WTC11 (cell line): Measurements from ENCODE around the gene RAPGEF1. TPM values are rescaled to one million over a fixed set of nuclear protein-coding genes. Genes with fewer than 3 reads are reported as not detected.

Source experiments
- ATAC-seq: fragments of 200-7000 bp; cut with Tn5 transposase; 2 replicates; pipeline ENCODE4 v1.10.0; 2021; ENCODE audit warnings: mild to moderate bottlenecking, moderate library complexity
- CTCF ChIA-PET: fragments of 300-600 bp; sonication (Branson Sonifier 250); formaldehyde crosslinking; loops from one replicate; lab custom pipeline; 2021; ENCODE audit warnings: antibody characterized with exemption; lab: Charles Lee
- POLR2A ChIA-PET: fragments of 350-600 bp; sonication (Branson Sonifier 250); formaldehyde crosslinking; loops from one replicate; lab custom pipeline; 2021; ENCODE audit warnings: antibody characterized with exemption; lab: Charles Lee
- DNase-seq: peaks from one replicate; pipeline ENCODE4 v3.0.0; 2021; ENCODE audit warnings: low spot score
- H3K27ac Mint-ChIP-seq: 2 replicates; pipeline ENCODE4 v1.8.0; 2021; ENCODE audit warnings: mixed read lengths
- H3K27me3 Mint-ChIP-seq: 2 replicates; pipeline ENCODE4 v1.8.0; 2021; ENCODE audit warnings: low read depth, mild to moderate bottlenecking, moderate library complexity, mixed read lengths
- H3K36me3 Mint-ChIP-seq: 2 replicates; pipeline ENCODE4 v1.8.0; 2021; ENCODE audit warnings: mixed read lengths
- H3K4me1 Mint-ChIP-seq: 2 replicates; pipeline ENCODE4 v1.8.0; 2022; ENCODE audit warnings: mixed read lengths
- H3K4me3 Mint-ChIP-seq: 2 replicates; pipeline ENCODE4 v1.8.0; 2021; ENCODE audit warnings: mild to moderate bottlenecking, moderate library complexity, mixed read lengths
- H3K9me3 Mint-ChIP-seq: 2 replicates; pipeline ENCODE4 v1.8.0; 2021; ENCODE audit warnings: mixed read lengths
- AR ChIP-seq: fragments of 250-450 bp; sonication (Bioruptor Pico); IDR thresholded peaks from 2 replicates; pipeline ENCODE4 v1.9.0; 2021; ENCODE audit warnings: mild to moderate bottlenecking
- ARID4B ChIP-seq: sonication (generic); formaldehyde crosslinking; IDR thresholded peaks from 2 replicates; pipeline ENCODE4 v1.8.0; 2023; ENCODE audit warnings: missing genetic modification reagents, mild to moderate bottlenecking, borderline replicate concordance
- CREM ChIP-seq: sonication (generic); formaldehyde crosslinking; IDR thresholded peaks from 2 replicates; pipeline ENCODE4 v1.8.1; 2022; ENCODE audit warnings: mild to moderate bottlenecking, missing genetic modification reagents, moderate library complexity
- MLX ChIP-seq: sonication (generic); formaldehyde crosslinking; IDR thresholded peaks from 2 replicates; pipeline ENCODE4 v1.8.1; 2023; ENCODE audit warnings: mild to moderate bottlenecking, missing genetic modification reagents, moderate library complexity
- RORB ChIP-seq: fragments of 250-450 bp; sonication (Bioruptor Pico); IDR thresholded peaks from 2 replicates; pipeline ENCODE4 v1.9.0; 2021; ENCODE audit warnings: mild to moderate bottlenecking
- SMAD3 ChIP-seq: sonication (generic); formaldehyde crosslinking; IDR thresholded peaks from 2 replicates; pipeline ENCODE4 v1.8.0; 2022; ENCODE audit warnings: missing genetic modification reagents, mild to moderate bottlenecking, borderline replicate concordance
- TCF7 ChIP-seq: sonication (generic); formaldehyde crosslinking; IDR thresholded peaks from 2 replicates; pipeline ENCODE4 v1.8.0; 2022; ENCODE audit warnings: mild to moderate bottlenecking, low read depth, missing genetic modification reagents, moderate library complexity
- ZNF138 ChIP-seq: sonication (generic); formaldehyde crosslinking; conservative IDR thresholded peaks from 2 replicates; pipeline ENCODE4 v1.8.1; 2022; ENCODE audit warnings: mild to moderate bottlenecking, moderate library complexity, missing genetic modification reagents
- ZNF263 ChIP-seq: sonication (generic); formaldehyde crosslinking; IDR thresholded peaks from 2 replicates; pipeline ENCODE4 v1.8.1; 2022; ENCODE audit warnings: low read depth, mild to moderate bottlenecking, moderate library complexity, missing genetic modification reagents
- ZNF396 ChIP-seq: fragments of 250-450 bp; sonication (Bioruptor Pico); IDR thresholded peaks from 2 replicates; pipeline ENCODE4 v1.8.0; 2021; ENCODE audit warnings: mild to moderate bottlenecking, moderate library complexity, borderline replicate concordance
- ZNF512 ChIP-seq: sonication (generic); formaldehyde crosslinking; IDR thresholded peaks from 2 replicates; pipeline ENCODE4 v1.8.1; 2022; ENCODE audit warnings: missing genetic modification reagents, borderline replicate concordance
- ZSCAN18 ChIP-seq: fragments of 250-450 bp; sonication (Bioruptor Pico); IDR thresholded peaks from 2 replicates; pipeline ENCODE4 v2.1.2; 2022; ENCODE audit warnings: mild to moderate bottlenecking, moderate library complexity
- total RNA-seq: library from RNA; stranded (reverse); gene quantifications from 3 replicates; pipeline ENCODE4 v1.2.3, GENCODE V29; 2021
- TF ChIP-seq, protein P1 (sequence below): fragments of 250-450 bp; sonication (Bioruptor Pico); IDR thresholded peaks from 2 replicates; pipeline ENCODE4 v1.8.0; 2021; ENCODE audit warnings: mild to moderate bottlenecking
- TF ChIP-seq, protein P2 (sequence below): sonication (generic); formaldehyde crosslinking; IDR thresholded peaks from 2 replicates; pipeline ENCODE4 v1.8.1; 2022; ENCODE audit warnings: low read depth, mild to moderate bottlenecking, moderate library complexity, missing genetic modification reagents, borderline replicate concordance
- TF ChIP-seq, protein P3 (sequence below): sonication (generic); formaldehyde crosslinking; IDR thresholded peaks from 2 replicates; pipeline ENCODE4 v1.8.0; 2023; ENCODE audit warnings: missing genetic modification reagents
- TF ChIP-seq, protein P4 (sequence below): sonication (generic); formaldehyde crosslinking; IDR thresholded peaks from 2 replicates; pipeline ENCODE4 v1.8.0; 2022; ENCODE audit warnings: mild to moderate bottlenecking, missing genetic modification reagents

RAPGEF1 gene
- total RNA-seq, 1 experiment from 2014 or later = 66.2 TPM

DNA sequence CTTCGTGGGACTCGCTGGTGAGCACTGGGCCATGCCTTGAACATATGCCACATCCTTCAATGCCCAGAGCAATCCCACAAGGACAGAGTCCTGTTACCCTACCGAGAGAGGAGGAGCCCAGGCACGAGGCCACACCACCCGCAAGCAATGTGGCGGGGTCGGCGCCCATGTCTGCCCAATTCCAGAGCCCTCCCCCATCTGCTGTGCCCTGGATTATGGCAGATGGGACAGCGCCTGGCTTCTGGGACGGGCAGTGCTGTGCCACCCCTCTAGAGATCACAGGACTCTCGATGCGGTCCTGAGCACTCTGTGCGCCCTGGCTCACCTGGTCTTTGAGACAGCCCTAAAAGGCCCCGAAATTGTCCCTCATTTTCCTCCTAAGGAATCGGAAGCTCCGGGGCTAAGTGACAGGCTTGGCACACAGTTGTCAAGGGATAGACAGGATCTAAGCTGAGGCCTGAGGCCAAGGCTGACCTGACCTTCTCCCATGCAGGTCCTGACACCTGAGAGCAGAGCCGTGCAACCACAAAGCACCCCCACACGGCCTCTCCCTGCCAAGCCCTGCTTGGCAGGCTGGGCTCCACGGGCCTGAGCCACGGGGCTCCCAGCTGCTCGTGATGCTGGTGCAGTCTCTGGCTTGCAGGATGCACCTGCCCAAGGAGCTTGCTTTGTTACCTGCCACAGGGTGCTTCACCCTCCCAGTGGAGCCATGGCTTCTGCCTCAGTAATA is 145.8 kb downstream of the RAPGEF1 start (continued):
- TF ChIP-seq, protein P1, sequence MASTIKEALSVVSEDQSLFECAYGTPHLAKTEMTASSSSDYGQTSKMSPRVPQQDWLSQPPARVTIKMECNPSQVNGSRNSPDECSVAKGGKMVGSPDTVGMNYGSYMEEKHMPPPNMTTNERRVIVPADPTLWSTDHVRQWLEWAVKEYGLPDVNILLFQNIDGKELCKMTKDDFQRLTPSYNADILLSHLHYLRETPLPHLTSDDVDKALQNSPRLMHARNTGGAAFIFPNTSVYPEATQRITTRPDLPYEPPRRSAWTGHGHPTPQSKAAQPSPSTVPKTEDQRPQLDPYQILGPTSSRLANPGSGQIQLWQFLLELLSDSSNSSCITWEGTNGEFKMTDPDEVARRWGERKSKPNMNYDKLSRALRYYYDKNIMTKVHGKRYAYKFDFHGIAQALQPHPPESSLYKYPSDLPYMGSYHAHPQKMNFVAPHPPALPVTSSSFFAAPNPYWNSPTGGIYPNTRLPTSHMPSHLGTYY (CRISPR knock-in tag) = no peak
- TF ChIP-seq, protein P2, sequence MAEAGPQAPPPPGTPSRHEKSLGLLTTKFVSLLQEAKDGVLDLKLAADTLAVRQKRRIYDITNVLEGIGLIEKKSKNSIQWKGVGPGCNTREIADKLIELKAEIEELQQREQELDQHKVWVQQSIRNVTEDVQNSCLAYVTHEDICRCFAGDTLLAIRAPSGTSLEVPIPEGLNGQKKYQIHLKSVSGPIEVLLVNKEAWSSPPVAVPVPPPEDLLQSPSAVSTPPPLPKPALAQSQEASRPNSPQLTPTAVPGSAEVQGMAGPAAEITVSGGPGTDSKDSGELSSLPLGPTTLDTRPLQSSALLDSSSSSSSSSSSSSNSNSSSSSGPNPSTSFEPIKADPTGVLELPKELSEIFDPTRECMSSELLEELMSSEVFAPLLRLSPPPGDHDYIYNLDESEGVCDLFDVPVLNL (CRISPR knock-in tag) = no peak
- TF ChIP-seq, protein P3, sequence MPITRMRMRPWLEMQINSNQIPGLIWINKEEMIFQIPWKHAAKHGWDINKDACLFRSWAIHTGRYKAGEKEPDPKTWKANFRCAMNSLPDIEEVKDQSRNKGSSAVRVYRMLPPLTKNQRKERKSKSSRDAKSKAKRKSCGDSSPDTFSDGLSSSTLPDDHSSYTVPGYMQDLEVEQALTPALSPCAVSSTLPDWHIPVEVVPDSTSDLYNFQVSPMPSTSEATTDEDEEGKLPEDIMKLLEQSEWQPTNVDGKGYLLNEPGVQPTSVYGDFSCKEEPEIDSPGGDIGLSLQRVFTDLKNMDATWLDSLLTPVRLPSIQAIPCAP (CRISPR knock-in tag) = no peak
- TF ChIP-seq RORB (CRISPR knock-in tag) (no peak), SMAD3 (CRISPR knock-in tag) (no peak), ARID4B (CRISPR knock-in tag) (no peak)
- TF ChIP-seq, all 79 proteins: peak for 0

DNA sequence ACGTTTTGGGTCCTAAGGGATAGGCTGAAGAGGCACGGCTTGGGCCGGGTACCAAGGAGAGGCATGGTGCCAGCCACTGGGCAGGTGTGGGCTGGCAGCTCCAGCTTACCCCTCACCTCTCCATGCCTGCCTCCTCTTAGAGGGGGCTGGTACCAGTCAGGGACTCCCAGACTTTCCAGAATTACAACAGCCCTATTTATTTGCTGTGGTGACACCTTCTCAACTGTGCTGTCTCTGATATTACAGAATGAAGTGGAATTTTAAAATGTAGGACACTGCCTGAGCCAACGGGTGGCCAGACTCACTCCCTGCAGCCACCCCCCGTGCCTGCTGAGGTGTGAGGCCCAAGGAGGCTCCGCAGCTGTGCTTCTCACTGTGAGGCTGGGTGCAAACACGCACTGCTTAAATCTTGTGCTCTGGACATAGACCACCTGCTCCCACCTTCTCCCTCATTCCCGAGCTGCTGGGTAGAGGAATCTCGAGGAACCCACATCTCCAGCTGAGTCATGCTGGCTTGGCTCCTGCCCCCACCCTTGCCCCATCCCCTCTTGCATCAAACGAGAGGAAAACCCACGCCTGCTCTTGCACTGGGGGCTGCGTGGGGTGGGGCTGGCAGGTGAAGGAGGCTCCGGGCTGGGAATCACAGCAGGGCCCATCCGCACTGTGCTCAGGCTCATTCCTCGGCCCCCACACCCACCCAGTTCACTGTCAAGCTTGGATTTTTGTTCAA is 146.6 kb downstream of the RAPGEF1 start:
- Mint-ChIP-seq H3K9me3 (no peaks in the 10 kb centered on the region), H3K27ac (0 out of 2 replicates have a peak overlapping the region, but pooled peaks have one; percentile 27), H3K4me3 (no peak overlapping the region), H3K36me3 (peaks cover 8% of the 10 kb centered on the region; the same call in 1 of the 2 replicates), H3K4me1 (no peaks in the 10 kb centered on the region), H3K27me3 (no peaks in the 10 kb centered on the region)
- POLR2A ChIA-PET = no interaction called here
- DNase-seq (no peak), ATAC-seq (no peak)
- CTCF ChIA-PET = interaction anchor here (0.6 kb wide), 1 partner anchor 149 kb away, joined by 3 read pairs; no protein-coding TSS in a partner anchor
- TF ChIP-seq TCF7 = no peak
- no peak for TF ChIP-seq CREM (CRISPR knock-in tag)
- TF ChIP-seq, protein P4, sequence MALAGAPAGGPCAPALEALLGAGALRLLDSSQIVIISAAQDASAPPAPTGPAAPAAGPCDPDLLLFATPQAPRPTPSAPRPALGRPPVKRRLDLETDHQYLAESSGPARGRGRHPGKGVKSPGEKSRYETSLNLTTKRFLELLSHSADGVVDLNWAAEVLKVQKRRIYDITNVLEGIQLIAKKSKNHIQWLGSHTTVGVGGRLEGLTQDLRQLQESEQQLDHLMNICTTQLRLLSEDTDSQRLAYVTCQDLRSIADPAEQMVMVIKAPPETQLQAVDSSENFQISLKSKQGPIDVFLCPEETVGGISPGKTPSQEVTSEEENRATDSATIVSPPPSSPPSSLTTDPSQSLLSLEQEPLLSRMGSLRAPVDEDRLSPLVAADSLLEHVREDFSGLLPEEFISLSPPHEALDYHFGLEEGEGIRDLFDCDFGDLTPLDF (CRISPR knock-in tag) = no peak
- no peak for TF ChIP-seq ZSCAN18 (CRISPR knock-in tag)
- TF ChIP-seq ZNF396 (CRISPR knock-in tag) = no peak
- TF ChIP-seq MLX (CRISPR knock-in tag) = no peak
- no peak for TF ChIP-seq ZNF138 (CRISPR knock-in tag)
- TF ChIP-seq ZNF512 (CRISPR knock-in tag) = no peak
- no peak for TF ChIP-seq AR (CRISPR knock-in tag)
- no peak for TF ChIP-seq ZNF263 (CRISPR knock-in tag)
